ENCODE data around the gene NUDC. TPM values are rescaled to one million over a fixed set of nuclear protein-coding genes. Genes with fewer than 3 reads are reported as not detected.

Gene NUDC
- total RNA-seq, 1 donor from 2014 or later, result 70.2 TPM

GRCh38 chr1:26951216-26951615 lies 29.7 kb downstream of the NUDC start:
- Histone ChIP-seq H2AFZ (ENCODE audit: low read depth, low read length) (no peak overlapping the region), H4K20me1 (ENCODE audit: insufficient read depth, low read length) (no peaks in the 10 kb centered on the region), H3K9me3 (ENCODE audit: insufficient read depth, low read depth, low read length) (no peaks in the 10 kb centered on the region), H3K9ac (ENCODE audit: low read length) (no peak overlapping the region), H3K4me2 (ENCODE audit: low read length) (no peak overlapping the region), H3K27ac (ENCODE audit: low read depth, low read length) (no peak overlapping the region), H3K79me2 (ENCODE audit: insufficient read depth, low read length) (no peaks in the 10 kb centered on the region), H3K4me3 (ENCODE audit: insufficient read depth, low read depth, low read length) (no peak overlapping the region), H3K36me3 (ENCODE audit: insufficient read depth, low read length) (peaks cover 4% of the 10 kb centered on the region), H3K4me1 (ENCODE audit: insufficient read depth, low read length) (no peaks in the 10 kb centered on the region), H3K27me3 (ENCODE audit: insufficient read depth, low read length) (no peaks in the 10 kb centered on the region)
- H3K4me3 Mint-ChIP-seq (ENCODE audit: unreplicated experiment), result no peak overlapping the region
- H3K9me3 Mint-ChIP-seq (ENCODE audit: unreplicated experiment), result peaks cover 5% of the 10 kb centered on the region
- TF ChIP-seq EZH2 (IDR thresholded peaks at IDR 0.05; ENCODE audit: insufficient read depth, low read length), result no peak
- no peak for TF ChIP-seq CTCF (IDR thresholded peaks at IDR 0.05; ENCODE audit: insufficient read depth, low read depth, low read length)
- no peak for FAIRE-seq
- H3K27ac Mint-ChIP-seq (ENCODE audit: unreplicated experiment), result no peak overlapping the region
- no peak for DNase-seq (ENCODE audit: low read depth)
- H3K27me3 Mint-ChIP-seq (ENCODE audit: low read depth, unreplicated experiment), result no peaks in the 10 kb centered on the region
- H3K36me3 Mint-ChIP-seq (ENCODE audit: low read depth, unreplicated experiment), result peaks cover 21% of the 10 kb centered on the region
- H3K4me1 Mint-ChIP-seq (ENCODE audit: low read depth, unreplicated experiment), result peaks cover 2% of the 10 kb centered on the region

GRCh38 chr1:26951821-26952497 lies 30.4 kb downstream of the NUDC start:
- H3K36me3 Mint-ChIP-seq (ENCODE audit: low read depth, unreplicated experiment), result peaks cover 20% of the 10 kb centered on the region
- no peak for FAIRE-seq

More at GRCh38 chr1:26951821-26952497, 30.4 kb downstream of the NUDC start:
- Histone ChIP-seq H3K79me2 (ENCODE audit: insufficient read depth, low read length) (no peaks in the 10 kb centered on the region), H4K20me1 (ENCODE audit: insufficient read depth, low read length) (no peaks in the 10 kb centered on the region), H3K4me2 (ENCODE audit: low read length) (no peak overlapping the region), H2AFZ (ENCODE audit: low read depth, low read length) (no peak overlapping the region), H3K4me3 (ENCODE audit: insufficient read depth, low read depth, low read length) (no peak overlapping the region), H3K27ac (ENCODE audit: low read depth, low read length) (no peak overlapping the region), H3K36me3 (ENCODE audit: insufficient read depth, low read length) (peaks cover 2% of the 10 kb centered on the region), H3K9ac (ENCODE audit: low read length) (no peak overlapping the region), H3K9me3 (ENCODE audit: insufficient read depth, low read depth, low read length) (no peaks in the 10 kb centered on the region), H3K27me3 (ENCODE audit: insufficient read depth, low read length) (no peaks in the 10 kb centered on the region), H3K4me1 (ENCODE audit: insufficient read depth, low read length) (no peaks in the 10 kb centered on the region)
- DNase-seq (ENCODE audit: low read depth), result no peak
- Mint-ChIP-seq H3K27ac (ENCODE audit: unreplicated experiment) (no peak overlapping the region), H3K9me3 (ENCODE audit: unreplicated experiment) (peaks cover 7% of the 10 kb centered on the region), H3K4me3 (ENCODE audit: unreplicated experiment) (no peak overlapping the region), H3K4me1 (ENCODE audit: low read depth, unreplicated experiment) (peaks cover 2% of the 10 kb centered on the region), H3K27me3 (ENCODE audit: low read depth, unreplicated experiment) (no peaks in the 10 kb centered on the region)
- no peak for TF ChIP-seq CTCF (IDR thresholded peaks at IDR 0.05; ENCODE audit: insufficient read depth, low read depth, low read length)
- no peak for TF ChIP-seq EZH2 (IDR thresholded peaks at IDR 0.05; ENCODE audit: insufficient read depth, low read length)
